SU-DHL-6 (cell line): ENCODE measurements around the gene AJAP1.

Experiments used
- H2AFZ ChIP-seq: fragments of 200-600 bp; sonication (generic); 2 replicates; pipeline ENCODE4 v1.6.1; 2014; ENCODE audit warnings: low read depth, mild to moderate bottlenecking, moderate library complexity, mixed read lengths, antibody characterized with exemption, low read length; ENCODE audit not compliant: severe bottlenecking
- H3F3A ChIP-seq: fragments of 200-600 bp; shearing (Covaris generic); 2 replicates; pipeline ENCODE4 v1.6.0; 2016; ENCODE audit warnings: antibody characterized with exemption, mild to moderate bottlenecking; ENCODE audit not compliant: insufficient read depth
- H3K27ac ChIP-seq: fragments of 200-600 bp; sonication (generic); 2 replicates; pipeline ENCODE4 v1.5.1; 2016; ENCODE audit warnings: low read depth, mild to moderate bottlenecking, low read length, moderate library complexity, mixed read lengths
- H3K27me3 ChIP-seq: fragments of 200-600 bp; sonication (generic), shearing (Covaris generic); 2 replicates; pipeline ENCODE4 v1.6.0; 2014; ENCODE audit warnings: mild to moderate bottlenecking, low read length
- H3K36me3 ChIP-seq: fragments of 200-600 bp; sonication (generic); 2 replicates; pipeline ENCODE4 v1.6.1; 2014; ENCODE audit warnings: mild to moderate bottlenecking, low read length, mixed read lengths
- H3K4me2 ChIP-seq: fragments of 300-600, 200-600 bp; shearing (Covaris generic), sonication (generic); 2 replicates; pipeline ENCODE4 v1.6.0; 2014; ENCODE audit warnings: low read length, low read depth, mild to moderate bottlenecking; ENCODE audit not compliant: poor library complexity, severe bottlenecking
- H3K4me3 ChIP-seq: fragments of 200-600 bp; sonication (generic); 2 replicates; pipeline ENCODE4 v1.5.1; 2014; ENCODE audit warnings: antibody characterized with exemption, low read length, mild to moderate bottlenecking, mixed read lengths; ENCODE audit not compliant: insufficient read depth, poor library complexity, severe bottlenecking
- H3K79me2 ChIP-seq: fragments of 200-600 bp; sonication (generic); 2 replicates; pipeline ENCODE4 v1.6.1; 2014; ENCODE audit warnings: mild to moderate bottlenecking, low read length, moderate library complexity; ENCODE audit not compliant: insufficient read depth
- H3K9ac ChIP-seq: fragments of 200-600 bp; sonication (generic); 2 replicates; pipeline ENCODE4 v1.7.0; 2014; ENCODE audit warnings: mild to moderate bottlenecking, low read length
- H3K9me2 ChIP-seq: fragments of 200-600 bp; sonication (generic); replicated peaks from 2 replicates; pipeline ENCODE4 v1.6.1; 2014; ENCODE audit warnings: low read length; ENCODE audit not compliant: insufficient read depth
- H3K9me3 ChIP-seq: fragments of 200-600 bp; sonication (generic); 2 replicates; pipeline ENCODE4 v1.6.1; 2014; ENCODE audit warnings: low read length, mixed read lengths; ENCODE audit not compliant: insufficient read depth
- H4K20me1 ChIP-seq: fragments of 200-600 bp; sonication (generic); 2 replicates; pipeline ENCODE4 v1.6.1; 2014; ENCODE audit warnings: low read depth, mild to moderate bottlenecking, antibody characterized with exemption, low read length, moderate library complexity, mixed read lengths
- CTCF ChIP-seq: fragments of 200-600 bp; sonication (generic); IDR thresholded peaks from one replicate; pipeline ENCODE4 v1.5.1; 2017; ENCODE audit warnings: antibody characterized with exemption, mild to moderate bottlenecking, low read length, moderate library complexity; ENCODE audit not compliant: insufficient read depth, poor library complexity, severe bottlenecking
- EZH2phosphoT487 ChIP-seq: fragments of 200-600 bp; sonication (generic), shearing (Covaris generic); conservative IDR thresholded peaks from 2 replicates; pipeline ENCODE4 v1.6.1; 2018; ENCODE audit warnings: mild to moderate bottlenecking, antibody characterized with exemption, low read length, moderate library complexity, mixed read lengths

Gene AJAP1

GRCh38 chr1:4724695-4725250, 70.4 kb downstream of the AJAP1 start:
- no peak overlapping the region for H2AFZ ChIP-seq
- no peaks in the 10 kb centered on the region for H3K36me3 ChIP-seq
- no peaks in the 10 kb centered on the region for H3K9me2 ChIP-seq
- no peaks in the 10 kb centered on the region for H4K20me1 ChIP-seq
- H3K9ac ChIP-seq: no peak overlapping the region
- no peak overlapping the region for H3K4me3 ChIP-seq
- H3K4me2 ChIP-seq: no peak overlapping the region
- no peaks in the 10 kb centered on the region for H3K9me3 ChIP-seq
- no peak overlapping the region for H3K27ac ChIP-seq
- no peaks in the 10 kb centered on the region for H3K79me2 ChIP-seq
- H3K27me3 ChIP-seq: no peaks in the 10 kb centered on the region
- no peaks in the 10 kb centered on the region for H3F3A ChIP-seq
- TF ChIP-seq EZH2phosphoT487 (no peak), CTCF (no peak)

DNA sequence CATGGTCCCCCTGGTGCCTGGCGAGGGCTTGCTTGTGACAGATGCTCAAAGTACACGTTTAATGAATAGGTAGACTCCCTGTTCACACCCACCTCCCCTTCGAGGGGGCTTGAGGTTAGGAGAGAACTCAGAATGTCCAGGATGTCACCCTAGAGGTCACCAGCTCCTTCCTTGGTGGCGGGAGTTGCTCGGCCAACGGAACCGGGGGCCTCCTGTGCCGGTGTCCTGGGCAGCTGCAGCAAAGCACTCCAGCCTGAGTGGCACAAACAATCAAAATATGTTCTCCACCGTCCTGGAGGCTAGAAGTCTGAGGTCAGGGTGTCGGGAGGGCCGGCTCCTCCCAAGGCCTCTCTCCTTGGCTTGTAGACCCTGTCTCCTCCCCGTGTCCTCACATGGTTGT, 71.0 kb downstream of the AJAP1 start:
- no peaks in the 10 kb centered on the region for H3K27me3 ChIP-seq
- no peaks in the 10 kb centered on the region for H3K79me2 ChIP-seq
- no peak for TF ChIP-seq CTCF
- H3F3A ChIP-seq: no peaks in the 10 kb centered on the region
- H4K20me1 ChIP-seq: no peaks in the 10 kb centered on the region
- H3K4me2 ChIP-seq: no peak overlapping the region
- no peak overlapping the region for H2AFZ ChIP-seq
- H3K9ac ChIP-seq: no peak overlapping the region
- no peaks in the 10 kb centered on the region for H3K36me3 ChIP-seq
- no peaks in the 10 kb centered on the region for H3K9me3 ChIP-seq
- H3K4me3 ChIP-seq: no peak overlapping the region
- H3K27ac ChIP-seq: no peak overlapping the region
- H3K9me2 ChIP-seq: no peaks in the 10 kb centered on the region

DNA sequence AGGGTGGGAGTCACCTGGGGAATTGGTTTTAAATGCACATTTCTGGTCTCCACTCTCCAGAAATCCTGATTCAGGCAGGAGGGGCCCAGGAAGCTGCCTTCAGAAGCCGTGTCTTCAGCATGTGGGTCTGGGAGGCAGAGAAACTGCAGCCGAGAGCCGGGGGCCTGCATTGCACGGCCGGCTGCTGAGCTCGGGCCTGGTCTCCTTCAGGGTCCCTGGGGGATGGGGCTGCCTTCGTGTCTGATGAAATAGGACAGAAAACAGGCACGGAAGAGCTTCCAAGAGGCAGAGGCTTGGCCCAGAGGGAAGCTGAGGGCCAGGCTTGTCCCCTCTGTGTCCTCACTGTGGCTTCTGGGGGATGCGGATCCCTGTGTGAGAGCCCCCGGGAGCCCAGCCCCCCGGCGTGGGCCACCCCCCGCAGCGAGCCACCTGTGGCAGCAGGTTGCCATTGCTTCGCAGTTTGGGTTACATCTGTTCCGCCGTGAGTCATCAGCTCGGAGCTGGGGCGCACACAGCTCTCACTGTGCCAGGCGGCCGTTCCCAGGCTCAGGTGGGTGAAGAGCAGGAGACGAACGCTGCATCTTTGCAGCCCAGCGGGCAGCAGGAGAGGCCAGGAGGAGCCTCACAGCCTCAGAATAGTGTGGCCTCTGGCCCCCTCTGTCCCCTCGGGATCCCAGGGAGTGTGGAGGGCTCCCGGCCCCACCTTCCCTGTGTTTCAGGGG, 72.4 kb downstream of the AJAP1 start:
- Histone ChIP-seq H2AFZ (no peak overlapping the region), H3F3A (no peaks in the 10 kb centered on the region), H4K20me1 (no peaks in the 10 kb centered on the region), H3K27ac (no peak overlapping the region), H3K9me3 (no peaks in the 10 kb centered on the region), H3K9me2 (no peaks in the 10 kb centered on the region), H3K9ac (no peak overlapping the region), H3K27me3 (no peaks in the 10 kb centered on the region), H3K36me3 (no peaks in the 10 kb centered on the region), H3K4me2 (no peak overlapping the region), H3K4me3 (no peak overlapping the region), H3K79me2 (no peaks in the 10 kb centered on the region)
- no peak for TF ChIP-seq CTCF
- TF ChIP-seq EZH2phosphoT487: no peak
